GM21619 (cell line): ENCODE measurements around the gene SYT7.

Experiments used
- ATAC-seq: cut with Tn5 transposase; IDR thresholded peaks from one replicate; pipeline ENCODE4 v1.9.1; 2021; ENCODE audit not compliant: unreplicated experiment

The SYT7 gene

DNA sequence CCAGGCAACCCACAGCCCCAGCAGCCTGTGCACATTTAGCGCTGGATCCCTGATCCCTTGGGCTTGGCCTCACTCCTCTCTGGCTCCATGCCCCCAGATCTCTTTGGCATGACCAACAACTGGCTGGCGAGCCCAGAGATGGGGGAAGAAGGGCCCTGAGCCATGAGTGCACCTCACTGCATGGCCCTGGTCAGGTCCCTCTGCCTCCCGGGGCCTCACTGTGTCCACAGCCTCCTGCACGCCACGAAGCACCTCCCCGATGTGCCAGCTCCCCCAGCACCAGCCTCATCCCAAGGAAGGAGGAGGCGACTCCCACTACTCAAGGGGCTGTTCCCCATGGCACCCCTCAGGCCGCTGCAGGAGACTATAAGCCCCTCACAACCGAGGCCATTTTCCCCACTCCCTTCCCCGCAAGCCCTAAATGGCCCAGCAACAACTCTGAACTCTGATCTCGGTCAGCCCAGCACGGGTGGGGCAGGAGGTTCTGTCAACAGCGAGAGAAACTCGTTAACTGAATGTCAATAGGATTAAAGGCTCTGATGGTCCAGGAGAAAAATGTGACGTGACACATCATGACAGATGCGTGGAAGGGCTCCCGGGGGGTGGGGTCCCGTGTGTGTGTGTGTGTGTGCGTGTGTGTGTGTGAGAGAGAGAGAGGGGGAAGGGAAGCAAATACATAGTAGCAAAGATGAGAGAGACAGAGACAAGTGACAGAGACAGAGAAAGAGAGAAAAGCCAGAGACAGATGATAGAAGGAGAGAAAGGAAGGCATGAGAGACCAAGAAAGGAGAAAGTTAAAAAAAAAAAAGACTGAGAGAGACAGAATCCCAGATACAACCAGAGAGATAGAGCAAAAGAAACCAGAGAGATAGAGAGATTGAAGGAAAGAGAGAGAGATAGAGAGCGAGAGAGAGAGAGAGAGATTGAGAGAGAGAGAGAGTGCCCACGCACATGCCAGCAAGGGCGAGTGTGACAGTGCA lies 28.4 kb upstream of the SYT7 start:
- ATAC-seq, result no peak

DNA sequence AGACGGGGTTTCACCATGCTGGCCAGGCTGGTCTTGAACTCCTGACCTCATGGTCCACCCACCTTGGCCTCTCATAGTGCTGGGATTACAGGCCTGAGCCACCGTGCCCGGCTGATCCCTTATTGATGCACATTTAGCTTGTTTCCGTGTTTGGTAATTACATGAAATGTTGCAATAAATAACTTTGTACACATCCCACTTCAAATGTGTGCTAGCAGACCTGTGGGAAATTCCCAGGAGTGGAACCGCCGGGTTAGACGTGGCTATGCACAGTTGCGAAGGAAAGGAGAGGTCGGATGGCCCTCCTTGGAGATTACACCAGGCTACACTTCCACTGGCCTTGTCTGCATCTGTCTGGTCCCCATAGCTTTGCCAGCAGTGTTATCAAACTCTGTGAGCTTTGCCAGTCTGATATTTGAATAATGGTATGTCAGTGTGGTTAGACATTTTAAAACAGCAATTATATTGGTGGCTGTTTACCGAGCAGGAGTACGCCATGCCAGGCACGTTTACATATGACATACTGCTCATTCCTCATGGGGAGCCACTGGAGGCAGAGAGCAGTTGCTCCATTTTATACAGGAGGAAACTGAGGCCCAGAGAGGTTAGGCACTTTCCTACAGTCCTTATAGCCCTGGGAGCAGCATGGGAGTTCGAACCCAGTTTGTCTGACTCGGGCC lies 27.2 kb upstream of the SYT7 start:
- no peak for ATAC-seq

DNA sequence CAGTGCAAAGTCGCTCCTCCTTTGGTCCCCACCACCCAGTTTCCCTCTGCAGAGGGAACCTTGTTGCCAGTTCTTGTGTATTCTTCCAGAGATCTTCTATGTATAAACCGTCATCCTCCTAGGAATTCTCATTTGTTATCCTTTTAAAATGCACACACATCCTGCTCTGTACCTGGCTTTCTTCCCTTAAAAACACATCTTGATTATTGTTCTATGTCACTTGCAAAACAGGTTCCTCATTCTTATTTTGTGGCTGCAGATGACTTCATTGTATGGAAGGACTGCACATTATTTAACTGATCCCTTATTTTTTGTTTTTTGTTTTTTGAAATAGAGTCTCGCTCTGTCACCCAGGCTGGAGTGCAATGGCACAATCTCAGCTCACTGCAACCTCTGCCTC lies 26.6 kb upstream of the SYT7 start:
- no peak for ATAC-seq

DNA sequence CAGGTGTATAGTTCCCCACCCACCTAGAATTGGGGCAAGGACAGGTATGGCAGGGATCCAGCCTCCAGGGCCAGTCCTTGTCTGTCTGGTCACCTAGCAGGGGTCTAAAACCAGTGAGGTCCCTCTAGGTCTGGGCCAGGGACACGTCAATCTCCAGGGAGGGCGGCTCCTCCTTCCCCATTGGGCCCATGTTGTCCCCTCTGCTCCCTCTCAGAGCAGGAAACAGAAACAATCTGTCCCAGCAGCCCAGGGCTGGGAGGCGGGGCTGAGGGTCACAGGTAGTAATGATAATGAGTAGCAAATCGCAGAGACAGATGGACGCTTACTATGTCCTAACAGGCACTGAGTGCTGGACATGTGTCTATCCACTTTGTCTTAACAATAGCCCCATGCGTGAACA lies 22.8 kb upstream of the SYT7 start:
- ATAC-seq, result no peak

DNA sequence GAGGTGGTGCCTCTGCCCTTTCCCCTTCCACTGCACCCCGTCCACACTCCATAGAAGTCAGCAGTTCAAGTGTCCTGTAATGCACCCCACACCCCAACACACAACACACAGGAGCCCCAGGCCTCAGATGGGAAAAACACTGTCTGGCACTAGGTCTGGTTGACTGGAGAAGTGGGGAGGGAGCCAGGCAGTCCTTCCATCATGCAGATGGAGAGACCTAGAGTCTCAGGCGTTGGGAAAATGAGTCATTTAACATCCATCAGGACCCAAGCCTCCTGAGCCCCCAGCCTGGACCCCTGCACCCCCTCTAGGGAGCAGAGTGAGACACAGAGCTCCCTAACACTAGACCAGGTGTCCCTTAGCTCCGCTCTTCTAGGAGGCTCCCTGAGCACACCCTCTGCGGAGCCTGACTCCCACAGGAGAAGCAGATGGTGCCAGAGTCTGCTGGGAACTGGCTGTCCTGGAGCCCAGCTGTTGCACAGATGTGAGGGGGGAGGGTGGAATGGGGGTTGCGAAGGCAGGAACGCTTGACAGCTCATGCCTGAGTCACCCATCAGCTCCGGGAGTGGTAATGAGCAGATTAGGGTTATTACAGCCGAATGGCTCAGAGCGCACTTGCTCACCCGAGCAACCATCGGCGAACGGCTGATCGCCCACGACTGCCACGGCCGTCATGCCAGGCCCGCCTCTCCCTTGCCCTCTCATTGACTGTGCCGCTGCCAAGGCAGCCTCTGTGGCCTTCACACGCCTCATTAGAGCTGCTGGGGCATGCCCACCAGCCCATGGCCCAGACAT lies 22.1 kb upstream of the SYT7 start:
- ATAC-seq, result no peak

DNA sequence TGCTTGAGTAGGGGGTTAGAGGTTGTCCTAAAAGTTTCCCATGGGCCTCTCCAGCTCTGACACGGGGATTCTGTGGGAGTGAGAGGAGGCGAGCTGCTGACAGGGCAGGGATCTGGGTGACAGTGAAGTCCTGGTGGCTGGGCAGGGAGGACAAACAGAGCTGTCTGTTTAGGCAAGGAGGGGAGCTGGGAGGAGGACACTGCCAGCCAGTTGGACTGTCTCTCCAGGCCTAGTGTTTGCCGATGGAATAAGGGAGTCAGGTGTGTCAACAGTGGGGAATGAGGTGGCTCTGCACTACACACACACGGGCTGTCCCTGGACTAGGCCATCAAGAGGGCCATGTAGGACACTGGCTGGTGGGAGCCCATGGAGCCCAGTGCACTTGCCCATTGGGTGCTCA lies 20.6 kb upstream of the SYT7 start:
- ATAC-seq, result no peak

DNA sequence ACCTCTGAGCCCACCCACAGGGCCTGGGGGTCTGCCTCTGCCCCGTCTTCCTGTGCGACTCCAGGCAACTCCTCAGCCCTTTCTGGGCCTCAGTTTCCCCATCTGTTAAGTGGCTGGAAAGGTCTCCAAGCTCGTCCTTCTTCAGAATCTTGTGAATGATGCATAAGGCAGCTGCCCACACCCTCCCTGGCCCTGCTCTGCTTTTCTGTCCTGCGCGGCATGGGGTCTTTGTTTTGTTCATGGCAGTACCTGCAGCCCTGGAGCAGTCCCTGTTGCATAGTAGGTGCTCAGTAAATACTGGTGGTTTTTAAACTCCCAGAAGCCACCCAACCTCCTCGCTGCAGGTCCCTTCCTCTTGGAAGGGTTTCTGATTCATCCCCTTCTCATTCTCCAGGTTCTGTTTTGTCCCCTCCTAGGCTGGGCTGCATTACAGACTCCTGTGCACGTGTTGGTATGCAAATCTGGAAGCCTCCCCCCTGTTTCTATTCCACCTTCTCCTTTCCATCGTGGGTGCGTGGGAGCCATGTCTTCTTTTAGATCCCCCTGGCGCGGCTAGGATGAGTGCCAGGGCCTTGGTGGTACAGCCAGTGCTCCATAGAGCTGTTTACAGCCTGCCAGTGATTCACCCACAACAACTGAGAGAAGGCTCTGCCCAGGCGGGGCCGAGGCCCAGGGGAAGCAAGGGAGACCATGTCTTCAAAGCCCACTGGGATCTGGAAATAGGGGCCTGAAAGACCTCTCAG lies 19.3 kb upstream of the SYT7 start:
- no peak for ATAC-seq

DNA sequence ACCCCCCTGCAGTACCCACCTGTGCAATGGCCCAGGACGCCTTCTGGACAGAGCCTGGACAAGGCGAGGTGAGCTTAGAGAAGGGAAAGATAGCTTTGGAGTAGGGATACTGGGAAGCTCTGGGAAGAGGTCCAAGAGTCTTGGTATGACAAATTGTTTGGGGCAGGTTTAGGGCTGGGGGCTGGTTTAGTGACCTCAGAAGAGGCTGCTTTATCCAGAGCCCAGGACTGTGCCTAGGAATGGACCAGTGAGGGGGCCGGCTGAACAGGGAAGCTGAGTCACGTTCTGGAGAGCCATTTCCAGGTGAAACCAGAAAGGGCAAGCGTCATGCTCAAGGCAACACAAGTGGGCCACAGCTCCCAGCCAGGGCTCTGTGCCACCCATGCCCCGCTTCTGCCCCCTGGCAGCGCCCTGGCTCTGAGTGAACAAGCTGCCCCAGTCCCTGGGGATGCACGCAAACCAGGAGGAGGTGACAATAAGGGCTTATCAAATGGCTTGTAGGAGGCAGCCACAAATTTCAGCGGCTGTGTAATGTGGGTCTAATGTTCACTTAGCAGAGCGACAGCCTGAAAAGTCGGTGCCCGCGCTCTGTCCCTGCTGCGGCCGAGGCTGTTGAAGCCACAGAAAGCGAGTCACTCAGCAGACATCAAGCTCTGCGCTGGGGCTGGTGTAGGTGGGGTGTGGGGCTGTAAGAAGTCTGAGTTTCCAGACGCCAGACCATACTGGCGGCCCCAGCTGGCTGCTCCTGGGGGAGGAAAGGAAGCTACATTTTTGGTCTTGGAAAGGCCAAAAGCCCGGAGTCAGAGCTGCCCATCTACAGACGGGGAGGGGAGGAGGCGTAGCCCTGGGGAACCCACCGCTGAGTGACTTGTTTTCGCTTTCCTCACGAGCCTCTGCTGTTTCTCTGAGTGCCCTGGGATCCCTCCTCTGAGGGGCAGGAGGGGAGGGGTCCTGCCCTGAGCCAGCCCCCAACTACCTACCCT lies 18.3 kb upstream of the SYT7 start:
- no peak for ATAC-seq

DNA sequence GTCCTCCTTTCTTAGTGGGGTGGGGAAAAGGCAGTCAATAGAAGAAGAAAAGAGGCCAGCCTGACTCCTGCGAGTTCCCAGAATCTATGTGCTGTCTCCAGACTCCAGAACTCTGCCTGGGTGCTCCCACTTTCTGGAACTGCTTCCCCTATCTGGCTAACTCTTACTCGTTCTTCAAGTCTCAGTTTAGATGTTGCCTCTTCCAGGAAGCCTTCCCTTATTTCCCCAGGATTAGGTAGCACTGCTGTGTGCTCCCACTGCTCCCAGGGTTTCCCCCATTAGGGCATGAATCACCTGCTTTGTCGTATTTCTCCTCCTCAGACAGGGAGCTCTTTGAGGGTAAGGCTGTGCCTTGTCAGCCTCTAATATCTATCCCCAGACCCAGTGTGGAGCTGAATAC lies 17.5 kb upstream of the SYT7 start:
- no peak for ATAC-seq

DNA sequence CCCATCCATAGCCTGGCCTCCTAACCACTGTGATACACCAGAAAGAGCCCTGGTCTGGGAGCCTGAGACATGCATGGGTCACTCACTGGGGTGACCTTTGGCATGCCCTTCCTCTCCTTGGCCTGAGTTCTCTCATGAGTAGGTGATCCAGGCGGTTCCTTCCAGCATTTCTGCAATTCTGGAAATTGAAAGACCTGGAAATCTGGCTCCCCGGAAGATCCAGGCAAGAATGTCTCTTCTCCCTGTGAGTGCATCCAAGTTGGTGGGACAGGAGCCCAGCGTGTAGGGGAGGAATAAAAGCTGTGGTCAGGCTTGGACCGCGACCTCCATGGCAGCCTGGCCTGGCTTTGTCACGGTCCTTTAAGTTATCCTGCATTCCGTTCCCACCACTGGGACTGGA lies 16.1 kb upstream of the SYT7 start:
- ATAC-seq, result no peak

DNA sequence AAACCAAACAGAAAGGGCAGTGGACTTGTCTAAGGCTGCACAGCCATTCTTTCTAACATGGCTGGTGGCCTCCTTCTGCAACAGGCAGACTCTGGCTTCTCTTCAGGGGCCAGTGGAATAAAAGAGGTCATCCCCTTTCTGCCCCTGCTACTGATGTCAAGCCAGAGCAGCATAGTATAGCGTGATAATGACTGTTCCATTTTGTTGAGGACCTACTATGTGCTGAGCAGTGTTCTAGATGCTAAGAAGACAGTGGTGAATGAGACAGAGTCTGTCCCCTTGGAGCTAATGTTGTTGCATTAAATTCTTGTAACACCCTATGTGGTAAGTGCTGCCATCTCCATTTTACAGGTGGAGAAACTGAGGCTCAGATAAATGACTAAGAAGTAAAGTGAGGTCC lies 15.7 kb upstream of the SYT7 start:
- no peak for ATAC-seq

DNA sequence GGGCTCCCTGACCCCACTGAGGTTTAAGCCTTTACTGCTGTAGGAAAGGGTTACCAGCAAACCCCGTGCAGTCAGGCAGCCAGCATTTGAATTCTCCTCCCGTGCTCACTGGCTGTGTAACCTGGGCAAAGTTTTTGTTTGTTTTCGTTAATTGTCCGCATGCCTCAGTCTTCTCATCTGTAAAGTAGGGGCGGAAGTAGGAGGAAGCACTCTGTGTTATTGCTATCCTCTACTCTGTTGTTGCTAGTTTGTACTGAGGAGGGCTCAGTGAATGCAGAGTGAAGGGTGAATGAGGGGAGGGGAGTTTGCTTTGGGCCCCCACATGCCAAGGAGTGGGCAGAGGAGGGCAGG lies 14.0 kb upstream of the SYT7 start:
- no peak for ATAC-seq

DNA sequence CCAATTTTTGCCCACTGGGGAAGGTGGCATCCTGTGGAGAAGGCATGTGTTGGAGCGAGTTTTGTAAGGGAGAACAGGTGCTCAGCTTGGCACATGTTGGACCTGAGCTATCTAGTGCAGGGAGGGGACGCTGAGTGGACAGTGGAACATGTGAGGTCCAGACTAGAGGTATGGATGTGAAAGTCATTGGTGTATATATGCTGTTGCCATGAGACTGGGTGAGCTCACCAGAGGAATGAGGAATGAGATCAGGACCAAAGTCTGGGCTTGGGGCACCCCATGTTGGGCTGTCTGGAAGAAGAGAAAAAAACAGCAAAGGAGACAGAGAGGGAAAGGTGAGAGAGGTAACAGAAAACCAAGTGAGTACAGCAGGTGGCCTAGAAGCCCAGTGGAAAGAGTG lies 12.3 kb upstream of the SYT7 start:
- ATAC-seq, result no peak

DNA sequence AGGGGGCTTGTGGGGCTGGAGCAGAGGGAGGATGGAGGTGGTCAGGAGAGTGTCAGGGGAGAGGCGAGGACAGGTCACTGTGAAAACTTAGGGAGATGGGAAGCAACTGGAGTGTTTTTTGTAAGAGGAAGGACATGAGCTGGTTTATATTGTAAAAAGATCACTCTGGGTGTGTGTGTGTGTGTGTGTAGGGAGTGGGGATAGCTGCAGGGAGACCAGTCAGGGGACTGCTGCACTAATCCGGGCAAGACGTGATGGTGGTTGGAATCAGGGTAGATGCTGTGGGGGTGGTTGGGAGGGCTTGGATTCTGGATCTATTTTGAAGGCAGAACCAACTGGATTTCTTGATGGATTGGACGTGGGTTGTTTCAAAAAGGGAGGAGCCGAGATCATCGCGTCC lies 11.3 kb upstream of the SYT7 start:
- no peak for ATAC-seq

DNA sequence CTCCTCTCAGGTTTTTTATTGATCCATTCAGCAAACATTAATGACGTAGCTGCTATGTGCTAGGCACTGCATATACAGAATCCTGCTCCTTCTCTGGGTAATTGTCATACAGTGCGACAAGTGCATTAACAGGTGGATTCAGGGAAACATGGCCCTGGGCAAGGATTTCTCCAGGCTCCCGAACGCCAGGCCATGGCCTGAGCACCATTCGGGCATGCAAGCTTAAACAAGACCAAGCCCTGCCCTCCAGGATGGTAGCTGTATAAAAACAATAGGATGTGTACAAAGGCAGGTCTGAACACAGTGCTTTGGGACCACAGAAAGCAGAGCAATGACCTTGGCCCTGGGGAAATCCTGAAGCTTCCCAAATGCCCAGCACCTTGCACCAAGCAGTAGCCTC lies 9.1 kb upstream of the SYT7 start:
- ATAC-seq, result no peak

DNA sequence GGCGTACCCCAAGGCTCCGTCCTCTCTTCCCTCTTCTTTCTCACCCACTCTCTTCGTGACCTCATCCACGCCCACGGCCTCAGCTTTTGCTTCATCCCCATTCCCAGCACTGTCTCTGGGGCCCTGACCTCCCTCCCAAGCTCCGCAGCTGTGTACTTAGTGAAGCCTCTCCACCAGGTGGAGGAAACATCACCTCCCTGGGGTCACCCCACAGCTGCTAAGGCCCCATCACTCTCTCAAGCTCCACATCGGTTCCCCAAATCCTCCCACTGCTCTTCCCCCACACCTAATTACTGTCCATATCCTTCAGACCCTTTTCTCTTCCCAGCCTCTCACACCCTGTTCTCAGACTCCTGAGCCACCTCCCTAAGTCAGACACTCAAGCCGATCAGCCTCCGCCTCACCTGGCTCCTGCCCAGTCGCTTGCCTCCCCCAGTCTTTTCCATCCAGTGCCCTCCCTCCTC lies 7.9 kb upstream of the SYT7 start:
- no peak for ATAC-seq

DNA sequence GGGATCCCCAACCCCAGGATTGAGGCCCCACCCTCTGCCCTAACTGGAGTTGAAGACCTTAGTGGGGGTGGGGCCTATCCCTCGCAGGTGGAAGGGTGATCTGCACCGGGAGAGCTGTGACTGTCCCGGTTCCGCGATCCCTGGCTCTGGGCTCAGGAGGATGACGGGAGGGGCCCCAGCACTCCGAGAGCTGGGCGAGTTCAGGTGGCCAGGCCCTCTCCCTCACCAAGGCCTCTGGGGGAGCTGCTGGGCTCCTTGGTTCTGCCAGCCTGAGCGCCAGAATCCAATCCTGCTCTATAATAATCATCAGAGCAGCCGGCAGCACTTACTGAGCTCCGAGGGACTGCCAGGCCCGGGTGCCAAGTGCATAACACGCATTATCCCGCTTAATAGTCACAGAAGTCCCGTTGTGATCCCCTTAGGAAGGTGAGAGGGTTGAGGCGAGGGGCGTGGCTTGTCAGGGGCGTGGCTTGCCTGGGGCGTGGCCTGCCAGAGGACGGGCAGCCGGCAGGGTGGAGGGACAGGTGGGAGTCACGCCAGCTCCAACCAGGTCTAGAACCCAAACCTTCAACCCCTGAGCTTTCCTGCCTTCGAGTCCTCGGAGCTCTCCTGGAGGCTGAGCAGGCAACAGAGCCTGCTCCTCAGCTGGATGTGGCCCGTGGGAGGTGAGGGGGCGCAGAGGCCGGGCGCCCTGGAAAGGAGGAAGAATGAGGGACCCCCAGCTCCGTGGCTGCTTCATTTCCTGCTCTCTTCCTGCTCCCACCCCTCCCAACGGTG lies 7.3 kb upstream of the SYT7 start:
- no peak for ATAC-seq

DNA sequence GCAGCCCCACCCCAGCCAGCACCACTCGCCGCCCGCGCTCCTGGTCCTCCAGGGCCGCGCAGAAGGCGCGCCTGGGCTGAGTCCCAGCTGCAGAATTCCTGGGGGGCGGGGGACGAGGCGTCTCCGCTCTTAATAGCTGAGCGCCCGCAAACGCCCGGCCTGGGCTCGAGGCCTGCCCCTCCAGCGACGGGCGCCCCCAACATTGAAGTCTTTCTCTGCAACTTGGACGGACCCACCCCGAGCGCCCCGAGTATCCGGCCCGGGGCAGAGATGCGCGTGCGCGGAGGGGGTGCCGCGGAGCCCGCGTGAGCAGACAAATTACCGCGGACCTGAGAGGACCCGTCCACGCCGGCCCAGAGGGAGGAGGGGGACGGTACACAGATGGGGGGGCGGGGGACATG lies 6.7 kb upstream of the SYT7 start:
- no peak for ATAC-seq
